MCF 10A (cell line): Measurements from ENCODE around the gene TEX2. TPM values are rescaled to one million over a fixed set of nuclear protein-coding genes. Genes with fewer than 3 reads are reported as not detected.
A peak's percentile ranks its signal among the peaks of the same experiment; 100 is the strongest.
"Not testable (repeated sequence)": the region's sequence is repeated elsewhere in the genome, so short reads cannot be mapped to it uniquely, and the experiment has no call there.

Experiments
- BruUV-seq: library from RNA; stranded (reverse); fragments of 400-500 nt; replicated peaks from 2 replicates; lab custom pipeline; 2021; lab: Mats Ljungman, UMichigan
- CTCF ChIA-PET: fragments of 300-600 bp; sonication (Branson Sonifier 250); formaldehyde crosslinking; extraction: SDS; loops from one replicate; lab custom pipeline; 2021; ENCODE audit warnings: antibody characterized with exemption, inconsistent platforms; lab: Yijun Ruan, JAX
- POLR2A ChIA-PET: fragments of 300-600, 350-650 bp; sonication (Branson Sonifier 250); formaldehyde crosslinking; extraction: SDS; loops from one replicate; lab custom pipeline; 2020; ENCODE audit warnings: antibody characterized with exemption, inconsistent platforms; lab: Yijun Ruan, JAX
- DNase-seq: peaks from one replicate; pipeline ENCODE4 v3.0.0-alpha.2; 2018; ENCODE audit not compliant: unreplicated experiment
- H3K27ac Mint-ChIP-seq: one replicate; pipeline ENCODE4 v1.8.0; 2022; ENCODE audit warnings: mild to moderate bottlenecking, low read depth, mixed read lengths; ENCODE audit not compliant: unreplicated experiment
- H3K27me3 Mint-ChIP-seq: one replicate; pipeline ENCODE4 v1.8.0; 2022; ENCODE audit warnings: mixed read lengths; ENCODE audit not compliant: insufficient read depth, unreplicated experiment
- H3K36me3 Mint-ChIP-seq: one replicate; pipeline ENCODE4 v1.8.0; 2022; ENCODE audit warnings: mild to moderate bottlenecking, moderate library complexity, mixed read lengths; ENCODE audit not compliant: insufficient read depth, unreplicated experiment
- H3K4me1 Mint-ChIP-seq: one replicate; pipeline ENCODE4 v1.8.0; 2022; ENCODE audit warnings: mixed read lengths; ENCODE audit not compliant: insufficient read depth, unreplicated experiment
- H3K4me3 Mint-ChIP-seq: one replicate; pipeline ENCODE4 v1.8.0; 2022; ENCODE audit warnings: mild to moderate bottlenecking, moderate library complexity, mixed read lengths; ENCODE audit not compliant: unreplicated experiment
- H3K9me3 Mint-ChIP-seq: one replicate; pipeline ENCODE4 v1.8.0; 2022; ENCODE audit warnings: mixed read lengths; ENCODE audit not compliant: unreplicated experiment
- CTCF ChIP-seq: fragments of 200-600 bp; IDR thresholded peaks from one replicate; pipeline ENCODE4 v1.8.0; 2022; ENCODE audit warnings: antibody characterized with exemption, mild to moderate bottlenecking; ENCODE audit not compliant: unreplicated experiment
- intact Hi-C: fragments of 100-400 bp; cut with micrococcal nuclease; formaldehyde crosslinking; loops from 2 replicates; pipeline ENCODE4 v1.14.1; 2022
- total RNA-seq: library from RNA; stranded (reverse); gene quantifications from 2 replicates; pipeline ENCODE4 v1.2.3, GENCODE V29; 2022

The TEX2 gene
- total RNA-seq, 1 experiment from 2014 or later, result 42.2 TPM

- no peak overlapping the region for H3K4me3 Mint-ChIP-seq
- CTCF ChIA-PET, result interaction anchor here (0.9 to 1.4 kb wide), 3 partner anchors 10 to 23 kb away, joined by 3 to 9 read pairs (median 5); no protein-coding TSS in a partner anchor
- no peak for DNase-seq
- H3K9me3 Mint-ChIP-seq, result no peaks in the 10 kb centered on the region
- POLR2A ChIA-PET, result interaction anchor here (0.6 to 5.3 kb wide), 8 partner anchors 10 to 263 kb away, joined by 3 to 62 read pairs (median 14); no protein-coding TSS in a partner anchor
- no peaks in the 10 kb centered on the region for H3K27me3 Mint-ChIP-seq
- peaks cover 46% of the 10 kb centered on the region for H3K4me1 Mint-ChIP-seq
- no peak for TF ChIP-seq CTCF
- intact Hi-C loops, result no loop called here
- H3K27ac Mint-ChIP-seq, result peak overlapping the region; percentile 76
- H3K36me3 Mint-ChIP-seq, result peaks cover 14% of the 10 kb centered on the region
- no TSS peak for BruUV-seq
These were observed 22.8 kb downstream of the TEX2 start for GRCh38 chr17:64240261-64240740.

- ChIA-PET CTCF (interaction anchor here (0.9 to 1.5 kb wide), 4 partner anchors 9 to 44 kb away, joined by 3 to 5 read pairs (median 4); no protein-coding TSS in a partner anchor), POLR2A (interaction anchor here (1.1 to 5.3 kb wide), 9 partner anchors 8 to 92 kb away, joined by 3 to 62 read pairs (median 10); no protein-coding TSS in a partner anchor)
- Mint-ChIP-seq H3K27ac (peak overlapping the region; percentile 35), H3K36me3 (peaks cover 10% of the 10 kb centered on the region), H3K4me1 (peaks cover 37% of the 10 kb centered on the region)
- H3K9me3 Mint-ChIP-seq, intact Hi-C loops, DNase-seq, H3K27me3 Mint-ChIP-seq, H3K4me3 Mint-ChIP-seq, BruUV-seq: not testable (repeated sequence)
These were observed 24.6 kb downstream of the TEX2 start for GRCh38 chr17:64238449-64238848.

GRCh38 chr17:64236827-64237403 is 26.1 kb downstream of the TEX2 start:
- ChIA-PET POLR2A (interaction anchor here (0.7 to 9.3 kb wide), 3 partner anchors 41 to 89 kb away, joined by 3 to 94 read pairs (median 4); no protein-coding TSS in a partner anchor), CTCF (interaction anchor here (0.8 to 1.3 kb wide), 4 partner anchors 11 to 42 kb away, joined by 3 to 9 read pairs (median 3); no protein-coding TSS in a partner anchor)
- intact Hi-C loops, result no loop called here
- H3K27ac Mint-ChIP-seq, result peak overlapping the region; percentile 79
- no peaks in the 10 kb centered on the region for H3K27me3 Mint-ChIP-seq
- H3K4me3 Mint-ChIP-seq, result no peak overlapping the region
- H3K4me1 Mint-ChIP-seq, result peaks cover 47% of the 10 kb centered on the region
- TF ChIP-seq CTCF, result no peak
- peaks cover 17% of the 10 kb centered on the region for H3K36me3 Mint-ChIP-seq
- H3K9me3 Mint-ChIP-seq, result no peaks in the 10 kb centered on the region
- BruUV-seq, result no TSS peak
- DNase-seq, result no peak

- H3K27me3 Mint-ChIP-seq, result no peaks in the 10 kb centered on the region
- no peak overlapping the region for H3K4me3 Mint-ChIP-seq
- intact Hi-C loops, result no loop called here
These were observed 28.1 kb downstream of the TEX2 start for GRCh38 chr17:64234961-64235360.

More at GRCh38 chr17:64234961-64235360, 28.1 kb downstream of the TEX2 start:
- ChIA-PET CTCF (interaction anchor here (0.9 to 1.0 kb wide), 2 partner anchors 17 to 47 kb away, joined by 3 read pairs; no protein-coding TSS in a partner anchor), POLR2A (interaction anchor here (0.7 to 9.3 kb wide), 7 partner anchors 9 to 184 kb away, joined by 3 to 94 read pairs (median 3); no protein-coding TSS in a partner anchor)
- Mint-ChIP-seq H3K36me3 (peaks cover 17% of the 10 kb centered on the region), H3K4me1 (peaks cover 38% of the 10 kb centered on the region), H3K27ac (no peak overlapping the region), H3K9me3 (no peaks in the 10 kb centered on the region)
- no TSS peak for BruUV-seq
- no peak for TF ChIP-seq CTCF
- DNase-seq, result no peak
